GM23248 (cell line): ENCODE data around the gene SERPIND1.

Experiments
- EZH2 ChIP-seq: fragments of 200-600 bp; sonication (generic); IDR thresholded peaks from 2 replicates; pipeline ENCODE4 v1.6.1; 2018; ENCODE audit warnings: antibody characterized with exemption, mild to moderate bottlenecking; ENCODE audit not compliant: insufficient read depth, poor library complexity, severe bottlenecking
- EZH2phosphoT487 ChIP-seq: fragments of 200-600 bp; sonication (generic); IDR thresholded peaks from 2 replicates; pipeline ENCODE4 v1.6.1; 2018; ENCODE audit warnings: antibody characterized with exemption, moderate library complexity, mild to moderate bottlenecking, low read depth; ENCODE audit not compliant: insufficient read depth

DNA sequence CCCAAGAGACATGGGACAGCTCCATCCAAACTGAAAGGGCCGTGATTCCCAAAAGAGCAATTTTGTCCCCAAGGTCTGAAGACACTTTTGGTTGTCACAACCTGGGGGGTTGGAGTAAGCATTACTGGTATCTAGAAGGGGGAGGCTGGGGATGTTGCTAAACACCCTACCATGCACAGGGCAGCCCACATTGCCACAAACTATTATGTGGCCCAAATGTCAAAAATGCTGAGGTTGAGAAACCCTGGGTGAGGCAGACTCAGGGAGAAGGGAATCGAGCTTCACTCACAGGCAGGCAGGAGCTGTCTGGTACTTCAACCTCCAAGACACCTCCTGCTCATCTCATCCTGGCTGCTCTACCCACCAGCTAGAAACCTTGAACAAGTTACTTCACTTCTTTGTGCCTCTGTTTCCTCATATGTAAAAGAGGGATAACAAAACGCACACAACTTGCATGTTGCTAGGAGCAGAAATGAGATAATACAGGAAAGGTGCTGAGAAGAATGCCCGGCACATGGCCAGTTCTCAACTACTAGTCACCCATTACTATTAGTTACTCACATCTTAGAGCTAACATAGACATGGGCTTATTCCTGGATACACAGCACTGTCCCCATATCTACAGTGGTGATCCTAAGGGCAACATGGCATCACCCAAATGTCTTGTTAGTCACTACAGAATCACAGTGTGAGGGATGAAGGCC is 8.8 kb downstream of the SERPIND1 start:
- TF ChIP-seq EZH2 (no peak), EZH2phosphoT487 (no peak)
